ENCODE results near the gene CBX8.
A peak's percentile ranks its signal among the peaks of the same experiment; 100 is the strongest.

CBX8 gene

GRCh38 chr17:79790805-79791734 is 5.8 kb downstream of the CBX8 start:
- DNase-seq: no peak

- no peak for DNase-seq
Observed at GRCh38 chr17:79789943-79790804, 6.7 kb downstream of the CBX8 start.

- no peak for DNase-seq
Observed at GRCh38 chr17:79788989-79789942, 7.6 kb downstream of the CBX8 start.

- DNase-seq: no peak
Observed at GRCh38 chr17:79788455-79788854, 8.4 kb downstream of the CBX8 start.

- no peak for DNase-seq
Observed at GRCh38 chr17:79786930-79787643, 9.8 kb downstream of the CBX8 start.

- DNase-seq: no peak
Observed at GRCh38 chr17:79785900-79786810, 10.7 kb downstream of the CBX8 start.

GRCh38 chr17:79785017-79785899 is 11.6 kb downstream of the CBX8 start:
- DNase-seq: no peak

GRCh38 chr17:79784353-79785016 is 12.4 kb downstream of the CBX8 start:
- DNase-seq: no peak

GRCh38 chr17:79783891-79784290 is 13.0 kb downstream of the CBX8 start:
- DNase-seq: no peak

- DNase-seq: no peak
Observed at GRCh38 chr17:79781736-79782575, 14.9 kb downstream of the CBX8 start.

GRCh38 chr17:79781012-79781650 is 15.7 kb downstream of the CBX8 start:
- no peak for DNase-seq

GRCh38 chr17:79779661-79780365 is 17.1 kb downstream of the CBX8 start:
- no peak for DNase-seq

GRCh38 chr17:79779084-79779529 is 17.8 kb downstream of the CBX8 start:
- no peak for DNase-seq

- DNase-seq: peak; percentile 48
Observed at GRCh38 chr17:79778504-79779083, 18.3 kb downstream of the CBX8 start.

GRCh38 chr17:79777894-79778503 is 18.9 kb downstream of the CBX8 start, which contains the start of gene CBX2:
TSS of gene CBX2 (plus strand) at chr17:79778148. CDS start at chr17:79778236, 88 bp downstream.
- peak; percentile 61 for DNase-seq
